Effector memory CD4-positive, alpha-beta T cell (primary cell): Measurements from ENCODE around the gene DARS1.

Experiments used
- DNase-seq, 3 donors: peaks; one replicate each; pipeline ENCODE4 v3.0.0-alpha.2; 2020
- H3K27ac ChIP-seq: 2 replicates; pipeline ENCODE4 v1.7.0; 2013; ENCODE audit warnings: mild to moderate bottlenecking, low read length, moderate library complexity; ENCODE audit not compliant: insufficient read depth, poor library complexity, severe bottlenecking
- H3K27me3 ChIP-seq: replicated peaks from 2 replicates; pipeline ENCODE4 v1.7.0; 2013; ENCODE audit warnings: mild to moderate bottlenecking, low read length; ENCODE audit not compliant: insufficient read depth, control insufficient read depth, poor library complexity, severe bottlenecking
- H3K36me3 ChIP-seq: 2 replicates; pipeline ENCODE4 v1.7.0; 2013; ENCODE audit warnings: mild to moderate bottlenecking, low read length, moderate library complexity; ENCODE audit not compliant: control insufficient read depth, insufficient read depth
- H3K4me1 ChIP-seq: 2 replicates; pipeline ENCODE4 v1.7.0; 2013; ENCODE audit warnings: low read length, mild to moderate bottlenecking; ENCODE audit not compliant: control insufficient read depth, insufficient read depth, poor library complexity, severe bottlenecking
- H3K4me3 ChIP-seq: 2 replicates; pipeline ENCODE4 v1.7.0; 2013; ENCODE audit warnings: low read length, low read depth, mild to moderate bottlenecking; ENCODE audit not compliant: insufficient read depth, poor library complexity, severe bottlenecking
- H3K9me3 ChIP-seq: 2 replicates; pipeline ENCODE4 v1.7.0; 2013; ENCODE audit warnings: mild to moderate bottlenecking, low read length, moderate library complexity; ENCODE audit not compliant: control insufficient read depth

DARS1 gene

DNA sequence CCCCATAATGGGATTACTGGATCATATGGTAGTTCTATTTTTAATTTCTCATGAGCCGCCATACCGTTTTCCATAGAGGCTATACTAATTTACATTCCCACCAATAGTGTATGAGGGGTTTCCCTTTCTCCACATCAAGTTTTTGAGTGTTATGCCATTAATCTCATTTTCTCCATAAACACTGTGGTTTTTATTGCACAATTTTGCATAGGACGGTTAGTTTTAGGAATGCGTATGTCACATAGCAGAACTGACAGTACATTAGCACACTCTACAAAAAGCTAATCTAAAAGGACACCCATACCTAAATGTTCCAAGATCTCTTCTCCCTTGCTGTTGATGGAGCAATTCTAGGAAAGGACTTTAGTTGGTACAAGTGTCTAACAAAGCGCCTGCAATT lies 32.5 kb downstream of the DARS1 start:
- Histone ChIP-seq H3K27me3 (no peaks in the 10 kb centered on the region), H3K4me3 (no peak overlapping the region), H3K27ac (no peak overlapping the region), H3K9me3 (no peaks in the 10 kb centered on the region), H3K36me3 (peaks cover 4% of the 10 kb centered on the region), H3K4me1 (peaks cover 4% of the 10 kb centered on the region)
- no peak for DNase-seq

- Histone ChIP-seq H3K36me3 (peaks cover 4% of the 10 kb centered on the region), H3K27me3 (no peaks in the 10 kb centered on the region), H3K27ac (no peak overlapping the region), H3K4me1 (peaks cover 4% of the 10 kb centered on the region), H3K4me3 (no peak overlapping the region), H3K9me3 (no peaks in the 10 kb centered on the region)
- DNase-seq: no peak
Measured at GRCh38 chr2:135951041-135951583, 34.3 kb downstream of the DARS1 start.

DNA sequence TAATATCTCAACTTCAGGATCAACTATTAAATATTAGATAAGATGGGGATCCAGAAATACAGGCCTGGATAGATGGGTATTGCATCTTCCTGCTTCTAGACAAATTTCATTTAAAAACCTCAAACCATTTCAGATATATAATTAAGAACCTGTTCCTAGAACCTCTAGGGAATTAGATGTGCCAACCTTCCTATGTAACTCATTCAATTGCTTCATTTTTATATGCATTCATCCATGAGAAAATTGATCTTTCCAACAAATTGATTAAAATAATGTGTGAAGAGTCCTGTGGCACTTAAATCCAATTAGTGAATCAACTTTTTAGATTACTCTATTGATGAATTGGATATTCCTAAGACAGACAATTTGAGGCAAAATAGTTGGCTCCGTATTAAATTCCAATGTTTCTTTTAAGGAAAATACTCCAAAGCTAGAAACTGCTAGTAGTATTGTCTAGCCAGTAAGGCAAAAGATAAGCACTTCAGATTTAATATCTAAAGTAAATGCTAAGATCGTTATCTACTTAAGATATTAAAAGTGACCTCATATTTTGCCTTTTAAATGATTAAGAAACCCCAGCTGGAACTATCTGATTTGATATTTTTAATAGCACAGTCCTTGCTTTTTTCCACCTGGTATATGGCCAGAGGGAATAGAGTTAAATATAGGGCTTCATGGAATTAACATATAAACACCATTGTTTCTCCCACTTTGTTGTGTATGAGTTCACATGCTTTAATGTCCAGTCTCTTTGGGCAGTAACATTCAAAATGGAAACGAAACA lies 35.8 kb downstream of the DARS1 start:
- DNase-seq: no peak
- no peaks in the 10 kb centered on the region for H3K27me3 ChIP-seq
- no peak overlapping the region for H3K4me3 ChIP-seq
- peaks cover 4% of the 10 kb centered on the region for H3K4me1 ChIP-seq
- peaks cover 4% of the 10 kb centered on the region for H3K36me3 ChIP-seq
- H3K9me3 ChIP-seq: no peaks in the 10 kb centered on the region
- H3K27ac ChIP-seq: peak overlapping the region; percentile 67

DNA sequence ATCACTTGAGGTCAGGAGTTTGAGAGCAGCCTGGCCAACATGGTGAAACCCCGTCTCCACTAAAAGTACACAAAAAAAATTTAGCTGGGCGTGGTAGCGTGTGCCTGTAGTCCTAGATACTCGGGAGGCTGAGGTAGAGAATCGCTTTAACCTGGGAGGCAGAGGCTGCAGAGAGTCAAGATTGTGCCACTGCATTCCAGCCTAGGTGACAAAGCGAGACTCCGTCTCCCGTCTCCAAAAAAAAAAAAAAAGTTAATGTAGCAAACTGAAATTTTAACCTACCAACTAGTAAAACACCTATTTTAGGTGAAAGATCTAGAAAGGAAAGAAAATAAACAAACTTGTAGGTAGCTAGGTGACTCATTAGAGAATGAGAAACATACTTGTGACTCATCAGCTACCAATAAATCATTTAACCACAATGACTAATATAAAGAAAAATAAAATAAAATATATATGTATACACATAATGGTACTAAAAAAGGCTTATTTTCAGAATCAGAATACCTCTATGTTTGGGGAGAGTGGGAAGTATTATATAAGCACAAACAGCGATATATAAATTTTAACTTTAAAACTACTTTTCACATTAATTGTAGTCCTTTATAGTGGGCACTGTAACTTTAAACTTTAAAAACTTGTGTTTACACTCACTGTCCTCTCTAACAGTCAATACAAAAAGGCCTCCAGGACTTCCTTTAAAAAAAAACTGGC lies 36.6 kb downstream of the DARS1 start:
- Histone ChIP-seq H3K36me3 (peaks cover 4% of the 10 kb centered on the region), H3K4me3 (peak overlapping the region; percentile 14), H3K4me1 (peaks cover 4% of the 10 kb centered on the region), H3K9me3 (no peaks in the 10 kb centered on the region), H3K27me3 (no peaks in the 10 kb centered on the region), H3K27ac (peak overlapping the region; percentile 67)
- DNase-seq: peak in 2 of 3 donors; percentile 11 to 41

DNA sequence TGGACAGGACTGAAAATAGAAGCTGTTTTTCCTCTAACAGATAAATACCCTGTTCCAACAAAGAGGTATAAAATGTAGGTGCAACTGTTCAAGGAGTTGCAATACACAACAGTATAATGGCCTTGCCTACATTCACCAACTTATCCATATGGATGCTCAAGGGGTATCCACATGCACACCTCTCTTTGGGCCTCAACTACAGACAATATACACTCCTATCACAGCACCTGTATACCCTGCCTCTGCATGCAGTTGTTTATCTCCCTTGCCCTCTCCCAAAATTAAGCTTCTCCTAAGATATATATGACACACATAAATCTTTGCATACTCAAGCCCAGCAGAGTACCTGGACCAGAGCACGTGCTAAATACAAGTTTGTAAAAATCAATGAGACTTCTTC lies 37.3 kb downstream of the DARS1 start:
- Histone ChIP-seq H3K27me3 (no peaks in the 10 kb centered on the region), H3K27ac (peak overlapping the region; percentile 67), H3K4me3 (peak overlapping the region; percentile 14), H3K4me1 (peaks cover 4% of the 10 kb centered on the region), H3K9me3 (no peaks in the 10 kb centered on the region), H3K36me3 (peaks cover 4% of the 10 kb centered on the region)
- no peak for DNase-seq

DNA sequence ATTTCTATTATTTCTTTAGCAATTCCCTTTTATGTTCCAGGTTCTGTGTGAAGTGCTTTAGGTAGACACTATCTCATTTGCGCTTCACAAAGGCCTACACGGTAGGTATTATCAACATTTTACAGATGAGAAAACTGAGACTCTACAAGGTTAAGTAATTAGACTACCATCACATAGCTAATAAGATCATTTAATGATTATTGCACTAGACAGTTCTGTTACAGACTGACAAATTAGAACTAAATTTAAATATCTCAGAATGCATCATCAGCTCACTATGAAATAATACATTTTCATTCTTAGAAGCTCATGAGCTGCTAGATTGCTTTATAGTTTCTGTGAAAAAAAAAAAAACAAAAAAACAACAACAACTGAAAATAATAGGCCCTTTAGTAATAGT lies 37.9 kb downstream of the DARS1 start:
- Histone ChIP-seq H3K27ac (no peak overlapping the region), H3K36me3 (peaks cover 5% of the 10 kb centered on the region), H3K27me3 (no peaks in the 10 kb centered on the region), H3K9me3 (no peaks in the 10 kb centered on the region), H3K4me3 (no peak overlapping the region), H3K4me1 (peaks cover 4% of the 10 kb centered on the region)
- DNase-seq: no peak

- H3K9me3 ChIP-seq: no peaks in the 10 kb centered on the region
- no peak for DNase-seq
- peaks cover 5% of the 10 kb centered on the region for H3K36me3 ChIP-seq
- H3K4me3 ChIP-seq: no peak overlapping the region
- H3K4me1 ChIP-seq: peaks cover 4% of the 10 kb centered on the region
- no peaks in the 10 kb centered on the region for H3K27me3 ChIP-seq
- no peak overlapping the region for H3K27ac ChIP-seq
Measured at GRCh38 chr2:135945526-135945925, 39.9 kb downstream of the DARS1 start.

DNA sequence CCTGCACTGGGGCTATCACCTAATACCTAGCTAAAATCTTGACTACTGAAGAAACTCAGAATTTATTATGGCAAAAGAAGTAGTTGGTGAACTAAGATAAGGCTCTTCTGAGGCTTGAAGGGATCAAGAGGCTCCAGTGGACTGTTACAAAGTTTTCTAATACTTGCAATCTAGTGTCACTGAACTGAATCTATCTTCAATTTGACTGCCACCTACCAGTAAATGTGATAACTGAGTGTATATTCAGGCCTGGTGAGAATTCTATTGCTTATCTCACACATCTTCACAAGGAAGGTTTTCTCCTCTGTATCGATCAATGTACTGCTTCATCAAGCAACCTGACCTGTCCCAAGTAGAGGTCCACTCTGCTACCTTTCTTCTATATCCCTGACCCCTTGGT lies 40.8 kb downstream of the DARS1 start:
- no peak for DNase-seq
- no peaks in the 10 kb centered on the region for H3K4me1 ChIP-seq
- H3K36me3 ChIP-seq: peaks cover 5% of the 10 kb centered on the region
- no peak overlapping the region for H3K4me3 ChIP-seq
- H3K27me3 ChIP-seq: no peaks in the 10 kb centered on the region
- no peak overlapping the region for H3K27ac ChIP-seq
- no peaks in the 10 kb centered on the region for H3K9me3 ChIP-seq

DNA sequence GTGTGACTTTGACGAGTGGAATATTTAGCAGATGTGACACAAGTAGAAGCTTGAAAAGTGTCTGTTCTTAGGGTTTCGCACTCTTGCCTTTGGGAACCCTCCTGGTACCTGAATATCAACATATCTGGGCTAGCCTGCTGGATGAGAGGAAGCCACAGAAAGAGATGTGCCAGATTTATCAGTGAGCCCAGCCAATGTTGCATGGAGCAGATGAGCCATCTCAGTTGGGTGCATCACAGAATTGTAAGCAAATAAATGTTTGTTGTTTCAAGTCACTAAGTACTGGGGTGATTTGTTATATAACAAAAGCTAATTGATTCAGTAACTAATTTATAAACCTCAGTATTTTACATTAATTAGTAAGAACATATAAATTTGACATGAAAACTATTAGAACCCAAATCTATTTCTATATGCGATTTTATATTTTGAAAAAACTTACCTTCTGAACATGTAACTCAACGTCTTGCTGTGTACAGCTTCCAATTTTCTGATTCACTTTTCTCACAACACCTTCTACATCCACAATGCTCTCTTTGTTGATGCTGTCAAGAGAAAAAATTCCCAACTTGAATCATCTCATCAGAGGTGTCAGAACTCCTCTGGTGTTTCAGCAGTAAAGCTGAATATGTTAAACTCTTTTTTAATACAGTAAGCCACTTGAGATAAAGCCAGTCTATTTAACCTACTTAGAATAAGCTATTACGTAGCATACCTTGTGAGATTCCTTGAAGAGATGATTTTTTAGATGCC lies 42.3 kb downstream of the DARS1 start:
- no peak for DNase-seq
- Histone ChIP-seq H3K27me3 (no peaks in the 10 kb centered on the region), H3K36me3 (peaks cover 5% of the 10 kb centered on the region), H3K4me1 (no peaks in the 10 kb centered on the region), H3K4me3 (no peak overlapping the region), H3K27ac (no peak overlapping the region), H3K9me3 (no peaks in the 10 kb centered on the region)
